Tibial nerve (tissue), 4 donors: ENCODE measurements around the gene TMEM61.

Source experiments
- CTCF ChIP-seq, 5 experiments: fragments of 200-600 bp in 3 of 5; fragments of 450-650 bp in 2 of 5; sonication (generic) in 3 of 5; IDR thresholded peaks; one replicate each; pipeline ENCODE4 v1.5.1; 2016 to 2019; ENCODE audit warnings: antibody characterized with exemption in 5 of 5, mild to moderate bottlenecking in 3 of 5, moderate library complexity in 2 of 5
- EP300 ChIP-seq, 2 donors: sonication (generic); formaldehyde crosslinking; IDR thresholded peaks; one replicate each; pipeline ENCODE4 v1.6.1; 2017; ENCODE audit warnings: antibody characterized with exemption in 2 of 2, mild to moderate bottlenecking in 1 of 2

GRCh38 chr1:55007625-55008024 is 27.2 kb downstream of the TMEM61 start:
- no peak for TF ChIP-seq CTCF (IDR thresholded peaks at IDR 0.05)
- TF ChIP-seq EP300 (IDR thresholded peaks at IDR 0.05): no peak
